K562 (cell line): ENCODE results near the gene RGS14. TPM values are rescaled to one million over a fixed set of nuclear protein-coding genes. Genes with fewer than 3 reads are reported as not detected.

ENCODE experiments used
- BCL6 ChIP-seq: fragments of 250-450 bp; sonication (Bioruptor Pico); IDR thresholded peaks from 2 replicates; pipeline ENCODE4 v1.4.0; 2020
- HNRNPLL ChIP-seq: fragments of 200-400 bp; formaldehyde crosslinking; IDR thresholded peaks from 2 replicates; pipeline ENCODE4 v1.6.1; 2017; ENCODE audit warnings: low read length, low read depth, mild to moderate bottlenecking; ENCODE audit not compliant: poor library complexity, severe bottlenecking
- SIRT6 ChIP-seq: IDR thresholded peaks from one replicate; pipeline ENCODE4 v1.6.1; 2012; ENCODE audit warnings: low read depth, mild to moderate bottlenecking, control low read depth, inconsistent platforms, low read length, moderate library complexity
- SPI1 ChIP-seq: IDR thresholded peaks from 2 replicates; pipeline ENCODE4 v1.6.1; 2011; ENCODE audit warnings: low read depth, low read length, control low read depth, borderline replicate concordance
- ZBTB43 ChIP-seq: sonication (generic); formaldehyde crosslinking; IDR thresholded peaks from 2 replicates; pipeline ENCODE4 v1.8.0; 2023; ENCODE audit warnings: mild to moderate bottlenecking, missing genetic modification reagents
- ZNF121 ChIP-seq: sonication (generic); formaldehyde crosslinking; conservative IDR thresholded peaks from 2 replicates; pipeline ENCODE4 v1.8.0; 2022; ENCODE audit warnings: missing genetic modification reagents
- ZNF444 ChIP-seq: fragments of 250-450 bp; sonication (Bioruptor Pico); IDR thresholded peaks from 2 replicates; pipeline ENCODE4 v1.4.0; 2020; ENCODE audit warnings: mild to moderate bottlenecking, moderate library complexity
- ZNF696 ChIP-seq: fragments of 250-450 bp; sonication (Bioruptor Pico); conservative IDR thresholded peaks from 2 replicates; pipeline ENCODE4 v1.4.0; 2020; ENCODE audit warnings: mild to moderate bottlenecking, moderate library complexity
- polyA plus RNA-seq, 8 experiments: library from polyadenylated mRNA; depleted of rRNA in 4 of 8; stranded (reverse) in 5 of 8; unstranded in 3 of 8; fragments of >200 nt; fragmentation: Nextera tagmentation in 2 of 8; fragmentation: Illumina TruSeq in 1 of 8; extraction: Ambion mirVana in 2 of 8; extraction: Trizol in 1 of 8; gene quantifications; 2 replicates each; pipeline versions ENCODE4 v1.2.1 to v1.2.3, GENCODE V29; 2011 to 2014; ENCODE audit warnings: inconsistent platforms in 1 of 8, missing spikeins in 1 of 8
- total RNA-seq, 7 experiments: library from RNA; depleted of rRNA in 6 of 7; stranded (reverse); fragments of >200 nt in 6 of 7; fragmentation: Illumina TruSeq in 2 of 7; extraction: Trizol in 2 of 7; gene quantifications; 2 replicates each; pipeline versions ENCODE4 v1.2.1 to v1.2.3, GENCODE V29; 2011 to 2021; ENCODE audit warnings: low replicate concordance in 1 of 7
- TF ChIP-seq, protein P1 (sequence below): fragments of 450-650 bp; IDR thresholded peaks from 2 replicates; pipeline ENCODE4 v1.6.1; 2014; ENCODE audit warnings: low read depth, mild to moderate bottlenecking, moderate library complexity, borderline replicate concordance

RGS14 gene
- total and polyA plus RNA-seq, 9 of the 15 experiments (the other 6 are each of a cell fraction or from before 2014, with no cell fraction given) = 0.28 to 75.9 (median 34.5) TPM

DNA sequence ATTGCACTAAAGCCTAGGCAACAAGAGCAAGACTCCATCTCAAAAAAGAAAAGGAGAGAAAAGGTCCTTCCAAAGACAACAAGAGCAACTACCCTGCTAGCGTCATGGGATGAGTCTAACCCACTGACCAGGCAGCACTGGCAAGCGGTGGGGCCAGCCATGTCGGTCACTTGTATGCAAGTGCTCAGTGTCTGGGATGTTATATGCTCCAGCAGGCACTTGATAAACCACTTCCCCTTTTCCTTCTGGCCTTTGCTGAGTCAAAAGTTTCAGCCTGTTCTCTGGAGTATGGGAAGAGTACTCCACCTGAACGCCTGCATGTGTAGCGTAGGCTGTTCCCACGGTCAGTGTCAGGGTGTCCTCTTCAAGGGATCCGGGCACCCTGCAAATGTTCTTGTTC, 36.8 kb upstream of the RGS14 start (continued):
- TF ChIP-seq SIRT6 = no peak
- TF ChIP-seq HNRNPLL = no peak
- no peak for TF ChIP-seq BCL6 (CRISPR knock-in tag)
- no peak for TF ChIP-seq ZNF696 (CRISPR knock-in tag)
- TF ChIP-seq, protein P1, sequence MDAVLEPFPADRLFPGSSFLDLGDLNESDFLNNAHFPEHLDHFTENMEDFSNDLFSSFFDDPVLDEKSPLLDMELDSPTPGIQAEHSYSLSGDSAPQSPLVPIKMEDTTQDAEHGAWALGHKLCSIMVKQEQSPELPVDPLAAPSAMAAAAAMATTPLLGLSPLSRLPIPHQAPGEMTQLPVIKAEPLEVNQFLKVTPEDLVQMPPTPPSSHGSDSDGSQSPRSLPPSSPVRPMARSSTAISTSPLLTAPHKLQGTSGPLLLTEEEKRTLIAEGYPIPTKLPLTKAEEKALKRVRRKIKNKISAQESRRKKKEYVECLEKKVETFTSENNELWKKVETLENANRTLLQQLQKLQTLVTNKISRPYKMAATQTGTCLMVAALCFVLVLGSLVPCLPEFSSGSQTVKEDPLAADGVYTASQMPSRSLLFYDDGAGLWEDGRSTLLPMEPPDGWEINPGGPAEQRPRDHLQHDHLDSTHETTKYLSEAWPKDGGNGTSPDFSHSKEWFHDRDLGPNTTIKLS = no peak
- peak; percentile 100 for TF ChIP-seq SPI1
- no peak for TF ChIP-seq ZBTB43 (CRISPR knock-in tag)
- no peak for TF ChIP-seq ZNF121 (CRISPR knock-in tag)
- TF ChIP-seq ZNF444 (CRISPR knock-in tag) = no peak
- TF ChIP-seq, all 486 proteins: peak for 10
